CD1c-positive myeloid dendritic cell (primary cell): Measurements from ENCODE around the gene DLG5.

Experiments used
- DNase-seq: peaks from one replicate; pipeline ENCODE4 v3.0.0-alpha.2; 2016; ENCODE audit errors: extremely low spot score

The DLG5 gene

GRCh38 chr10:77843264-77843663, 83.3 kb downstream of the DLG5 start:
- no peak for DNase-seq

GRCh38 chr10:77842652-77843212, 83.8 kb downstream of the DLG5 start:
- no peak for DNase-seq

DNA sequence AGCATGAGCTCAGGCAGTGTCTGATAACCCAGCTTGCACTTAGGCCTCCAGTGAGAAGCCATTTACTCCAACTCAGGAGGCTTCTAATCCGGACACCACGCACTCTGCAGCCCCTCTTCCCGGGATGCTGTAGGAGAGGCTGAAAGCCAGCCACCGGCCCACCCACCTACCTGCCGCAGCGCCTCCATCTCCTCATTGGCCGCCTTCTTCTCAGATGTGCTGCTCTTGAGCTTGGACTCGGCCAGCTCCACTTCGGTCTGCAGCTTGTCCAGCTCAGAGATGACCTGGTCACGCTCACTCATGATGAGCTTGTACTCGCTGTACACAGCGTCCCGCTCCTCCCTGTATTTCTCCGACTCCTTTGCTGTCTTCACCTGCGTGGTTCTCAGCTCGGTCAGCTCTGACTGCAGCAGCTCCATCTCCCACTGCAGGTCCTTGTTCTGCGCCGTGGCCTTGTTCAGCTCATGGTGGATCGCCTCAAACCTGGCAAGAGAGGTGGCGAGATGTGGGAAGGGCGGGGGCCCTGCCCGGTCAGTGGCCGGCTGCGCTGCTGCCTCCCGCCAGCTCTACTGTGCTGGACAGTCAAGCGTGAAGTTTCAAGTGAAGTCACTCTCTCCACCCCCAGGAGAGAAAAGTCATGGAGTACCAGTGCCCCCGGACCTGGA, 84.7 kb downstream of the DLG5 start:
- DNase-seq = no peak

GRCh38 chr10:77840636-77841035, 85.9 kb downstream of the DLG5 start:
- DNase-seq = no peak

DNA sequence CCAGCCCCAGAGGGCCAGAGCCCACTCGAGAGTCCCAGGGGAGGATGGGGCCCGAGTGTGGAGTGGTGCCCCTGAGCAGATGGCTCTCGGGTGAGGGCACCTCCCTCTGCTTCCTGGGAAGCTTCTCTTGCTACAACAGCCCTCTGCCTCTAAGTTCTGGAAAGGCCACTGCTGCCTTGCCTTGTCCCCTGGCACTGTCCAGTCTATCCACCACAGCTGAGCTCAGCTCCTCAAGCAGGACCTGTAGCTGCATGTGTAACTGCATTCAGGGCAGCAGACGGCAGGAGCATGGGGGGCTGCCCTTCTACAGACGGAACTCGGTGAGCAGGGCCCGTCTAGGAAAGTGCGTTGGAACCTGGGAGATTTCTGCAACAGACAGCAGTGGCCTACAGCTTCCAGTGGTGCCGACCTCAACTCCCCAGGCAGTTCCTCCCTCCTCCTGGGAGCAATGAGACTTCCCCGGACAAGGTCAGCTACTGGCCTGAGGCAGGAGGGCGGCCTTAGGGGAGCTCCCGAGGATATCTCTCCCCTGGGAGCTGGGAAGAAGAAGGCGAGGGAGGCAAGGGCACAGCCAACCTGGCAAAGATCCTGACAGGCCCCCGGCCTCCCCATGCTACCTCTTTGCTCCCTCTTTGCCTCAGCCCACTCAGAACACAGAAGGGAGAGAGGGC, 88.5 kb downstream of the DLG5 start:
- DNase-seq = no peak

GRCh38 chr10:77837248-77837924, 89.2 kb downstream of the DLG5 start:
- DNase-seq = peak; percentile 17

DNA sequence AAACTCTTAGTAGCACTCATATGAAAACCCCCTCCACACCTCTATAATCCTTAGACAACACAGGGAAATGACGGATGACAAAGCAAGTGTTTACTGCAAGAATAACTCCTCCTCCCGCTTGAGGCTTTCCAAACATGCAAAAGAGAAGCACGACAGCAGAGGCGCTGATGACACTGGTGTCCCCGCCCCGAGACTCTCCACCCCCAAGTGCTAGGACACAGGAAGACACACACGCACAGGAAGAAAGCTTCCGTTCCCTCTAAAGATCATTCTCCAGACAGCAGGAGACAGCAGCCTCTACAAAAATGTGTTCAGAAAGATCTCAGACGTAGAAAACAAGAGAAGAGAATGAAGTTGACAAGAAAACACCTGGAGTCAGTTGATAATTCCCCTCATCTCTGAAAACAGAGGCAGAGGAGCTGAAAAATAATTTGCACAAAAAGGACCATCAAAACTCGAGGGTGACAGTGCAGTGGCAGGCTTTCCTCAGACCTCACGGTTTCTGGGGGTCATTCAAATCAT, 90.2 kb downstream of the DLG5 start:
- DNase-seq = peak; percentile 84

DNA sequence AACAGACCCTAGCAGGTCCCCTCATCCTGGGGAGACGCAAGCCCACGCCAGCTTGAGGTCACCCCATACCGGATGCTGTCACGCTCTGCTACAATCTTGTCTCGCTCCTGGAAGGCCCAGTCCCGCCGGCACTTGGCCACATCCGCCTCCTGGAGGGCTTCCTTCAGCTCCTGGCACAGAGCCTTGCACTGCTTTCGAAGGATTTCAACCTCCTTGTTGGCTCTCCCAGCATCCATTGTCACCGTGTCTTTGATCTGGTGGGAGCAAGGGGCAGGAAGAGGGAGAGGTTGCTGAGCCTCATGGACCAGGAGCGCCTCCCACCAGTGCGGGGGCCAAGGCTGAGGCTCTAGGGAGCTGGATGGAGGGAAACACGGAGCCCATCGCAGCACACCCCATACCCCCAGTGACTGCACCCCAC, 90.9 kb downstream of the DLG5 start:
- no peak for DNase-seq

GRCh38 chr10:77834943-77835668, 91.4 kb downstream of the DLG5 start:
- DNase-seq = no peak

DNA sequence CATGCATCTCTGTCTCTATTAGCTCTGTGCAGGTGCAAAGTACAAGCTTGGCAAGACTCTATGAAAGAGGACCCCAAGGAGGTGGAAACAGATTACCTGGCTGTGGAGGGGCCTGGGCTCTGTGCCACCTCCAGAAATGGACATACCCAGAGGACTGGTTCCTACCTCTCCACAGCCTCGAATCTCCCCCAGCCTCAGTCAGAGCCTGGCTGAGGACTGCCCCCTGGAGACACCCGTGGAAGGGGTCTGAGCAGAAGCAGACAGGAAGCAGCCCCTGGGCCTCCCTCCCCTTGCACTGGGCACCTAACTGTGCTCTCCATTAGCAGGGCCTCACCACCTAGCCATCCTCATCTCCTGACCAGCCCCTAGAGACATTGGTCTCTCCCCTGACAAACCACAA, 92.0 kb downstream of the DLG5 start:
- DNase-seq = no peak

GRCh38 chr10:77833792-77834191, 92.8 kb downstream of the DLG5 start:
- DNase-seq = no peak

DNA sequence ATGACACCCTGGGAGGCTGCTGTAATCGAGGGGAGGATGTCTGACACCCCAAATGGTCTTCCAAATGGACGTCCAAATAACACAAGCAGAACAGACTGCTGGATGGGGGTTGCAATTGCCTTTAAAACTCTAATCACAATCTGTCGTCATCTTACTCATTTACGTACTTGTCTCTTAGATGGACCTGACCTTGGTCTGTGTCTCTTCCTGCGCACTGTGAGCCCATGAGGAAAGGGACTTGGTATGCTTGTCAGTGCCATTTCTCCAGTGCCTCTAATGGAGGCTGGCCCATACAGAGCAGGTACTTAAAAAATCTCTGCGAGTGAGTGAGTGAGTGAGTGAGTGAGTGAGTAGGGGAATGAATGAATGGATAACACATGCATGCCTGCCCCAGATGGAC, 93.3 kb downstream of the DLG5 start:
- DNase-seq = no peak

GRCh38 chr10:77832238-77832637, 94.3 kb downstream of the DLG5 start:
- DNase-seq = no peak

DNA sequence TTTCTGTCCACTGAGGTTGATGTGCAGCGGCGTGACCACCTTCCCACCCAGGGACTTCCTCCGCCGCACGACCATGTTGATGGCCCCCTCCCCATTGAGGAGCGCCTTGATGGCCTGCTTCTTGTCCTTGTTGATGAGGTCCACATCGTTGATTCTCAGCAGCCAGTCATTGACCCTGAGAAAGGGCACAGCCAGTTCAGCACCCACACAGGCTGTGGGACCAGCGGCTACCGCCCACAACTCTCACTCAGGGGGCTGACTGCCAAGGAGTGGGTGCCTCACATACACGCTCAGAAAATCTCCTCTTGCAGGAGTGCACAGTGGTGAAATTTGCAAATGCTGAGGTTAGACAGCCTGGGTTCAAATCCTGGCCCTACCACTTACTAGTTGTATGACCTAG, 97.2 kb downstream of the DLG5 start:
- no peak for DNase-seq

GRCh38 chr10:77828377-77828776, 98.2 kb downstream of the DLG5 start:
- no peak for DNase-seq

- no peak for DNase-seq
These were observed 99.2 kb downstream of the DLG5 start for GRCh38 chr10:77827366-77827765.

DNA sequence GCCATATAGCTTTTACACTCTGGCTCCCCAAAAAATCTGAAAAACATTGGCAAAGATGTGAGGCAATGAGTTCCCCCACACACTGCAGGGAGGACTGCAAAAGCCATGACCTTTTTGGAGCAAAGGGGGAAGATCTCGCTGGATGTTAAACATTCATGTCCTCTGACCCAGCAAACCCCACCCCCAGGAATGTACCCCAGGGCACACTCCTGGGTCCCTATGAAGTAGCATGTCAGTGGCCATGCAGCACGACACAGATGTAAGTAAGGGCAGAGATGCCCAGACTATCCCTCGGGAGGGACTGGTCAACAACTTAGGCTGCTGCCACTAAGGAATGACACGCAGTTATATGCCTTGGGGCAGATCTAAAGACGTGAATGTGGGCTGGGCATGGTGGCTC, 100.6 kb downstream of the DLG5 start:
- DNase-seq = no peak

GRCh38 chr10:77824908-77825307, 101.6 kb downstream of the DLG5 start:
- DNase-seq = no peak

- no peak for DNase-seq
These were observed 102.6 kb downstream of the DLG5 start for GRCh38 chr10:77823811-77824542.

GRCh38 chr10:77821551-77821950, 105.0 kb downstream of the DLG5 start:
- DNase-seq = no peak

DNA sequence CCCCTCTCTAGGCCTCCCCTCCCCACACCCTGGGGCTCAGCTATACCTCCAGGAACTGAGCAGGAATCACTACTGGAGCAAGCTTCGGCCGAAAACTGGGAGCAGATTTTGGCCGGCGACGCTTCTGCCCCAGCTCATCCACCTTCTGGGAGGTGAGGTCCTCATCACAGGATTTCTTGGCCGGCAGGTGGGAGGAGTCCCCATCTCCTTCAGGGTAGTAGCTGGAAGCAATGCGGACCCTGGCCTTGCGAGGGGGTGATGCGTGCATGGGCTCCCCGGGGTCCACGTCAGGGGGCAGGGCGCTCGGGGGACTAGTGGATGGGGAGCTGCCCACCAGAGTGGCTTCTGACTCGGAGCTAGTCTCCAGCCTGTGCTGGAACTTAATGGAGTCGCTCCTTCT, 105.5 kb downstream of the DLG5 start:
- no peak for DNase-seq
